GM23338 (cell line): Measurements from ENCODE around the gene PSMG4. TPM values are rescaled to one million over a fixed set of nuclear protein-coding genes. Genes with fewer than 3 reads are reported as not detected.

Experiments
- ATAC-seq: fragments of 200-7000 bp; cut with Tn5 transposase; 3 replicates; pipeline ENCODE4 v1.9.1; 2020
- DNase-seq: peaks from one replicate; pipeline ENCODE4 v3.0.0-alpha.2; 2015; ENCODE audit warnings: low spot score
- H2AFZ ChIP-seq: fragments of 200-600 bp; sonication (generic); 2 replicates; pipeline ENCODE4 v1.8.0; 2016; ENCODE audit warnings: antibody characterized with exemption, mild to moderate bottlenecking, moderate library complexity
- H3F3A ChIP-seq: fragments of 200-600 bp; sonication (generic); replicated peaks from 2 replicates; pipeline ENCODE4 v1.8.0; 2017; ENCODE audit warnings: antibody characterized with exemption, mixed run types, low read depth
- H3K27ac ChIP-seq: fragments of 200-600 bp; sonication (generic); 2 replicates; pipeline ENCODE4 v1.6.1; 2016; ENCODE audit warnings: low read depth
- H3K27me3 ChIP-seq: fragments of 200-600 bp; sonication (generic); 2 replicates; pipeline ENCODE4 v1.8.0; 2016; ENCODE audit warnings: mild to moderate bottlenecking, mixed run types, moderate library complexity; ENCODE audit not compliant: insufficient read depth
- H3K36me3 ChIP-seq: fragments of 200-600 bp; sonication (generic); 2 replicates; pipeline ENCODE4 v1.8.0; 2016; ENCODE audit warnings: mild to moderate bottlenecking; ENCODE audit not compliant: insufficient read depth
- H3K4me1 ChIP-seq: fragments of 200-600 bp; sonication (generic); 2 replicates; pipeline ENCODE4 v1.8.0; 2016; ENCODE audit warnings: mild to moderate bottlenecking, moderate library complexity; ENCODE audit not compliant: insufficient read depth
- H3K4me2 ChIP-seq: fragments of 200-600 bp; sonication (generic); 2 replicates; pipeline ENCODE4 v1.7.1; 2017; ENCODE audit warnings: mixed run types
- H3K4me3 ChIP-seq: fragments of 200-600 bp; sonication (generic); 2 replicates; pipeline ENCODE4 v1.6.1; 2016; ENCODE audit warnings: mixed run types
- H3K79me2 ChIP-seq: fragments of 200-600 bp; sonication (generic); replicated peaks from 2 replicates; pipeline ENCODE4 v1.8.0; 2017; ENCODE audit warnings: mild to moderate bottlenecking; ENCODE audit not compliant: insufficient read depth
- H3K9me2 ChIP-seq: fragments of 200-600 bp; sonication (generic); 2 replicates; pipeline ENCODE4 v1.8.0; 2017; ENCODE audit not compliant: insufficient read depth
- H4K20me1 ChIP-seq: fragments of 200-600 bp; sonication (generic); replicated peaks from 2 replicates; pipeline ENCODE4 v1.8.0; 2017; ENCODE audit warnings: mild to moderate bottlenecking; ENCODE audit not compliant: insufficient read depth
- H3K27ac Mint-ChIP-seq: 2 replicates; pipeline ENCODE4 v1.8.0; 2020; ENCODE audit warnings: inconsistent platforms, mild to moderate bottlenecking, moderate library complexity, mixed read lengths
- H3K27me3 Mint-ChIP-seq: 3 replicates; pipeline ENCODE4 v1.8.0; 2022; ENCODE audit warnings: low read depth, mild to moderate bottlenecking, moderate library complexity, mixed read lengths, inconsistent platforms; ENCODE audit not compliant: insufficient read depth, poor library complexity
- H3K36me3 Mint-ChIP-seq: 3 replicates; pipeline ENCODE4 v1.8.0; 2021; ENCODE audit warnings: low read depth, mild to moderate bottlenecking, inconsistent platforms, moderate library complexity, mixed read lengths
- H3K4me1 Mint-ChIP-seq: 3 replicates; pipeline ENCODE4 v1.8.0; 2020; ENCODE audit warnings: mild to moderate bottlenecking, inconsistent platforms, mixed read lengths
- H3K4me3 Mint-ChIP-seq: 3 replicates; pipeline ENCODE4 v1.8.0; 2021; ENCODE audit warnings: moderate library complexity, mild to moderate bottlenecking, inconsistent platforms, mixed read lengths
- H3K9me3 Mint-ChIP-seq: 3 replicates; pipeline ENCODE4 v1.8.0; 2020; ENCODE audit warnings: moderate library complexity, mild to moderate bottlenecking, inconsistent platforms, mixed read lengths
- CREB1 ChIP-seq: fragments of 250-450 bp; sonication (Bioruptor Pico); IDR thresholded peaks from 2 replicates; pipeline ENCODE4 v1.5.0; 2020; ENCODE audit warnings: low read depth, mild to moderate bottlenecking, moderate library complexity
- CTCF ChIP-seq, 2 experiments: fragments of 200-600 bp in 1 of 2; sonication (generic) in 1 of 2; conservative IDR thresholded peaks; 2 replicates each; pipeline versions ENCODE4 v1.5.1 to v1.6.1; 2016 to 2017; ENCODE audit warnings: antibody characterized with exemption in 2 of 2, low read depth in 2 of 2, mild to moderate bottlenecking in 2 of 2, moderate library complexity in 1 of 2
- EZH2 ChIP-seq: fragments of 200-600 bp; sonication (generic); IDR thresholded peaks from one replicate; pipeline ENCODE4 v1.8.0; 2017; ENCODE audit warnings: antibody characterized with exemption, mild to moderate bottlenecking, low read depth; ENCODE audit not compliant: unreplicated experiment
- EZH2phosphoT487 ChIP-seq: fragments of 200-600 bp; sonication (generic); IDR thresholded peaks from one replicate; pipeline ENCODE4 v1.8.1; 2018; ENCODE audit warnings: antibody characterized with exemption; ENCODE audit not compliant: unreplicated experiment
- NANOG ChIP-seq: IDR thresholded peaks from 2 replicates; pipeline ENCODE4 v1.6.1; 2016; ENCODE audit warnings: antibody characterized with exemption, borderline replicate concordance
- REST ChIP-seq: IDR thresholded peaks from one replicate; pipeline ENCODE4 v1.6.1; 2018; ENCODE audit warnings: antibody characterized with exemption; ENCODE audit not compliant: unreplicated experiment
- ZNF114 ChIP-seq: fragments of 250-450 bp; sonication (Bioruptor Pico); IDR thresholded peaks from 2 replicates; pipeline ENCODE4 v1.5.0; 2020; ENCODE audit warnings: mild to moderate bottlenecking, moderate library complexity
- ZNF331 ChIP-seq: fragments of 250-450 bp; sonication (Bioruptor Pico); IDR thresholded peaks from 2 replicates; pipeline ENCODE4 v1.5.0; 2020; ENCODE audit warnings: low read depth, mild to moderate bottlenecking, moderate library complexity
- polyA plus RNA-seq: library from polyadenylated mRNA; unstranded; fragments of >200 nt; fragmentation: Nextera tagmentation; extraction: Ambion mirVana; gene quantifications from 2 replicates; pipeline ENCODE4 v1.2.1, GENCODE V29; 2016
- total RNA-seq: library from RNA; depleted of rRNA; stranded (reverse); fragments of >200 nt; shearing (Covaris generic); gene quantifications from 2 replicates; pipeline ENCODE4 v1.2.3, GENCODE V29; 2014
- TF ChIP-seq, protein P1 (sequence below): fragments of 250-450 bp; sonication (Bioruptor Pico); IDR thresholded peaks from 2 replicates; pipeline ENCODE4 v1.5.0; 2020; ENCODE audit warnings: mild to moderate bottlenecking, moderate library complexity

The PSMG4 gene
- total and polyA plus RNA-seq, 2 experiments from 2014 or later = 37.2 to 168 TPM

- Histone ChIP-seq H3K9me2 (no peaks in the 10 kb centered on the region; the same call in 1 of the 2 replicates), H3K27me3 (no peaks in the 10 kb centered on the region), H4K20me1 (peaks cover 4% of the 10 kb centered on the region; the same call in 1 of the 2 replicates), H3K36me3 (peaks cover 4% of the 10 kb centered on the region; the same call in 1 of the 2 replicates), H3F3A (no peaks in the 10 kb centered on the region), H3K4me1 (no peaks in the 10 kb centered on the region), H2AFZ (no peak overlapping the region), H3K27ac (no peak overlapping the region), H3K79me2 (no peaks in the 10 kb centered on the region), H3K4me3 (no peak overlapping the region), H3K4me2 (no peak overlapping the region)
- Mint-ChIP-seq H3K36me3 (peaks cover 43% of the 10 kb centered on the region), H3K27me3 (peaks cover 11% of the 10 kb centered on the region), H3K9me3 (peaks cover 3% of the 10 kb centered on the region; the same call in 1 of the 3 replicates), H3K27ac (no peak overlapping the region), H3K4me3 (no peak overlapping the region), H3K4me1 (no peaks in the 10 kb centered on the region; the same call in 2 of the 3 replicates)
- DNase-seq (no peak), ATAC-seq (no peak)
- TF ChIP-seq NANOG = no peak
- TF ChIP-seq CTCF (conservative IDR thresholded peaks at IDR 0.05; ENCODE audit: low read depth in 2 of 2) = no peak
- TF ChIP-seq CREB1 (CRISPR knock-in tag) = no peak
- TF ChIP-seq ZNF114 = no peak
- TF ChIP-seq EZH2 = no peak
- no peak for TF ChIP-seq REST
- TF ChIP-seq ZNF331 (CRISPR knock-in tag) = no peak
- no peak for TF ChIP-seq EZH2phosphoT487
- TF ChIP-seq, protein P1, sequence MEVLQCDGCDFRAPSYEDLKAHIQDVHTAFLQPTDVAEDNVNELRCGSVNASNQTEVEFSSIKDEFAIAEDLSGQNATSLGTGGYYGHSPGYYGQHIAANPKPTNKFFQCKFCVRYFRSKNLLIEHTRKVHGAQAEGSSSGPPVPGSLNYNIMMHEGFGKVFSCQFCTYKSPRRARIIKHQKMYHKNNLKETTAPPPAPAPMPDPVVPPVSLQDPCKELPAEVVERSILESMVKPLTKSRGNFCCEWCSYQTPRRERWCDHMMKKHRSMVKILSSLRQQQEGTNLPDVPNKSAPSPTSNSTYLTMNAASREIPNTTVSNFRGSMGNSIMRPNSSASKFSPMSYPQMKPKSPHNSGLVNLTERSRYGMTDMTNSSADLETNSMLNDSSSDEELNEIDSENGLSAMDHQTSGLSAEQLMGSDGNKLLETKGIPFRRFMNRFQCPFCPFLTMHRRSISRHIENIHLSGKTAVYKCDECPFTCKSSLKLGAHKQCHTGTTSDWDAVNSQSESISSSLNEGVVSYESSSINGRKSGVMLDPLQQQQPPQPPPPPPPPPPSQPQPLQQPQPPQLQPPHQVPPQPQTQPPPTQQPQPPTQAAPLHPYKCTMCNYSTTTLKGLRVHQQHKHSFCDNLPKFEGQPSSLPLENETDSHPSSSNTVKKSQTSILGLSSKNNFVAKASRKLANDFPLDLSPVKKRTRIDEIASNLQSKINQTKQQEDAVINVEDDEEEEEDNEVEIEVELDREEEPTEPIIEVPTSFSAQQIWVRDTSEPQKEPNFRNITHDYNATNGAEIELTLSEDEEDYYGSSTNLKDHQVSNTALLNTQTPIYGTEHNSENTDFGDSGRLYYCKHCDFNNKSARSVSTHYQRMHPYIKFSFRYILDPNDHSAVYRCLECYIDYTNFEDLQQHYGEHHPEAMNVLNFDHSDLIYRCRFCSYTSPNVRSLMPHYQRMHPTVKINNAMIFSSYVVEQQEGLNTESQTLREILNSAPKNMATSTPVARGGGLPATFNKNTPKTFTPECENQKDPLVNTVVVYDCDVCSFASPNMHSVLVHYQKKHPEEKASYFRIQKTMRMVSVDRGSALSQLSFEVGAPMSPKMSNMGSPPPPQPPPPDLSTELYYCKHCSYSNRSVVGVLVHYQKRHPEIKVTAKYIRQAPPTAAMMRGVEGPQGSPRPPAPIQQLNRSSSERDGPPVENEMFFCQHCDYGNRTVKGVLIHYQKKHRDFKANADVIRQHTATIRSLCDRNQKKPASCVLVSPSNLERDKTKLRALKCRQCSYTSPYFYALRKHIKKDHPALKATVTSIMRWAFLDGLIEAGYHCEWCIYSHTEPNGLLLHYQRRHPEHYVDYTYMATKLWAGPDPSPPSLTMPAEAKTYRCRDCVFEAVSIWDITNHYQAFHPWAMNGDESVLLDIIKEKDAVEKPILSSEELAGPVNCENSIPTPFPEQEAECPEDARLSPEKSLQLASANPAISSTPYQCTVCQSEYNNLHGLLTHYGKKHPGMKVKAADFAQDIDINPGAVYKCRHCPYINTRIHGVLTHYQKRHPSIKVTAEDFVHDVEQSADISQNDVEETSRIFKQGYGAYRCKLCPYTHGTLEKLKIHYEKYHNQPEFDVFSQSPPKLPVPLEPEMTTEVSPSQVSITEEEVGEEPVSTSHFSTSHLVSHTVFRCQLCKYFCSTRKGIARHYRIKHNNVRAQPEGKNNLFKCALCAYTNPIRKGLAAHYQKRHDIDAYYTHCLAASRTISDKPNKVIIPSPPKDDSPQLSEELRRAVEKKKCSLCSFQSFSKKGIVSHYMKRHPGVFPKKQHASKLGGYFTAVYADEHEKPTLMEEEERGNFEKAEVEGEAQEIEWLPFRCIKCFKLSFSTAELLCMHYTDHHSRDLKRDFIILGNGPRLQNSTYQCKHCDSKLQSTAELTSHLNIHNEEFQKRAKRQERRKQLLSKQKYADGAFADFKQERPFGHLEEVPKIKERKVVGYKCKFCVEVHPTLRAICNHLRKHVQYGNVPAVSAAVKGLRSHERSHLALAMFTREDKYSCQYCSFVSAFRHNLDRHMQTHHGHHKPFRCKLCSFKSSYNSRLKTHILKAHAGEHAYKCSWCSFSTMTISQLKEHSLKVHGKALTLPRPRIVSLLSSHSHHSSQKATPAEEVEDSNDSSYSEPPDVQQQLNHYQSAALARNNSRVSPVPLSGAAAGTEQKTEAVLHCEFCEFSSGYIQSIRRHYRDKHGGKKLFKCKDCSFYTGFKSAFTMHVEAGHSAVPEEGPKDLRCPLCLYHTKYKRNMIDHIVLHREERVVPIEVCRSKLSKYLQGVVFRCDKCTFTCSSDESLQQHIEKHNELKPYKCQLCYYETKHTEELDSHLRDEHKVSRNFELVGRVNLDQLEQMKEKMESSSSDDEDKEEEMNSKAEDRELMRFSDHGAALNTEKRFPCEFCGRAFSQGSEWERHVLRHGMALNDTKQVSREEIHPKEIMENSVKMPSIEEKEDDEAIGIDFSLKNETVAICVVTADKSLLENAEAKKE (CRISPR knock-in tag) = no peak
Measured at GRCh38 chr6:3303795-3304411, 45.2 kb downstream of the PSMG4 start.
